Measurements from ENCODE around the gene YEATS4.

The YEATS4 gene

GRCh38 chr12:69351462-69352236 is 7.9 kb upstream of the YEATS4 start:
- TF ChIP-seq CTCF (IDR thresholded peaks at IDR 0.05; ENCODE audit: unreplicated experiment in 3 of 3) = no peak
- H3K27ac Mint-ChIP-seq = no peak overlapping the region
- no peaks in the 10 kb centered on the region for H3K9me3 Mint-ChIP-seq
- no peaks in the 10 kb centered on the region for H3K27me3 Mint-ChIP-seq (ENCODE audit: low read depth)
- no peak overlapping the region for H3K4me3 Mint-ChIP-seq
- H3K4me1 Mint-ChIP-seq = no peaks in the 10 kb centered on the region
- no peaks in the 10 kb centered on the region for H3K36me3 Mint-ChIP-seq (ENCODE audit: low read depth)

GRCh38 chr12:69352904-69353303 is 6.6 kb upstream of the YEATS4 start:
- TF ChIP-seq CTCF (IDR thresholded peaks at IDR 0.05; ENCODE audit: unreplicated experiment in 3 of 3) = no peak
- no peak overlapping the region for H3K4me3 Mint-ChIP-seq
- peaks cover 5% of the 10 kb centered on the region for H3K4me1 Mint-ChIP-seq
- no peaks in the 10 kb centered on the region for H3K9me3 Mint-ChIP-seq
- H3K27me3 Mint-ChIP-seq (ENCODE audit: low read depth) = no peaks in the 10 kb centered on the region
- H3K36me3 Mint-ChIP-seq (ENCODE audit: low read depth) = no peaks in the 10 kb centered on the region
- no peak overlapping the region for H3K27ac Mint-ChIP-seq

- Mint-ChIP-seq H3K4me3 (no peak overlapping the region), H3K36me3 (ENCODE audit: low read depth) (no peaks in the 10 kb centered on the region), H3K27me3 (ENCODE audit: low read depth) (no peaks in the 10 kb centered on the region), H3K4me1 (peaks cover 9% of the 10 kb centered on the region), H3K27ac (no peak overlapping the region), H3K9me3 (no peaks in the 10 kb centered on the region)
- TF ChIP-seq CTCF (IDR thresholded peaks at IDR 0.05; ENCODE audit: unreplicated experiment in 3 of 3) = no peak
Observed at GRCh38 chr12:69354172-69354555, 5.4 kb upstream of the YEATS4 start.

- no peaks in the 10 kb centered on the region for H3K27me3 Mint-ChIP-seq (ENCODE audit: low read depth)
- H3K36me3 Mint-ChIP-seq (ENCODE audit: low read depth) = no peaks in the 10 kb centered on the region
- no peak overlapping the region for H3K4me3 Mint-ChIP-seq
- peaks cover 14% of the 10 kb centered on the region for H3K4me1 Mint-ChIP-seq
- TF ChIP-seq CTCF (IDR thresholded peaks at IDR 0.05; ENCODE audit: unreplicated experiment in 3 of 3) = no peak
- no peak overlapping the region for H3K27ac Mint-ChIP-seq
- H3K9me3 Mint-ChIP-seq = no peaks in the 10 kb centered on the region
Observed at GRCh38 chr12:69354556-69355187, 4.9 kb upstream of the YEATS4 start.

GRCh38 chr12:69355363-69356028 is 4.0 kb upstream of the YEATS4 start:
- H3K9me3 Mint-ChIP-seq = no peaks in the 10 kb centered on the region
- no peaks in the 10 kb centered on the region for H3K27me3 Mint-ChIP-seq (ENCODE audit: low read depth)
- no peak for TF ChIP-seq CTCF (IDR thresholded peaks at IDR 0.05; ENCODE audit: unreplicated experiment in 3 of 3)
- H3K4me3 Mint-ChIP-seq = no peak overlapping the region
- no peaks in the 10 kb centered on the region for H3K36me3 Mint-ChIP-seq (ENCODE audit: low read depth)
- H3K4me1 Mint-ChIP-seq = peaks cover 14% of the 10 kb centered on the region
- no peak overlapping the region for H3K27ac Mint-ChIP-seq
